HuH-7.5 (cell line): ENCODE results near the gene APOBEC3A.
"Not testable (repeated sequence)": the region's sequence is repeated elsewhere in the genome, so short reads cannot be mapped to it uniquely, and the experiment has no call there.

Experiments used
- DNase-seq: peaks from one replicate; pipeline ENCODE4 v3.0.0; 2011; ENCODE audit warnings: low spot score

Gene APOBEC3A

GRCh38 chr22:38981992-38982927, 24.9 kb downstream of the APOBEC3A start, which contains the start of gene APOBEC3B:
APOBEC3B (plus strand) TSS chr22:38982347; CDS start chr22:38982454, 107 bp downstream.
- DNase-seq, result no peak

GRCh38 chr22:38984224-38984623, 26.8 kb downstream of the APOBEC3A start:
- no peak for DNase-seq

GRCh38 chr22:38984784-38985757, 27.7 kb downstream of the APOBEC3A start:
- DNase-seq, result not testable (repeated sequence)

GRCh38 chr22:38986629-38987028, 29.2 kb downstream of the APOBEC3A start:
- no peak for DNase-seq

GRCh38 chr22:38987171-38987895, 29.9 kb downstream of the APOBEC3A start:
- DNase-seq, result no peak

GRCh38 chr22:38989466-38989865, 32.1 kb downstream of the APOBEC3A start:
- no peak for DNase-seq

- not testable (repeated sequence) for DNase-seq
Measured at GRCh38 chr22:38992871-38993371, 35.5 kb downstream of the APOBEC3A start.

GRCh38 chr22:38996105-38996504, 38.7 kb downstream of the APOBEC3A start:
- DNase-seq, result no peak

- DNase-seq, result no peak
Measured at GRCh38 chr22:38997518-38997917, 40.1 kb downstream of the APOBEC3A start.

- DNase-seq, result peak; percentile 55
Measured at GRCh38 chr22:39003165-39003638, 45.8 kb downstream of the APOBEC3A start.

GRCh38 chr22:39007177-39007576, 49.8 kb downstream of the APOBEC3A start:
- no peak for DNase-seq

- DNase-seq, result not testable (repeated sequence)
Measured at GRCh38 chr22:39008271-39008850, 51.0 kb downstream of the APOBEC3A start.

- DNase-seq, result no peak
Measured at GRCh38 chr22:39010946-39011345, 53.5 kb downstream of the APOBEC3A start.
